ENCODE measurements around the gene SH3RF3.

DNA sequence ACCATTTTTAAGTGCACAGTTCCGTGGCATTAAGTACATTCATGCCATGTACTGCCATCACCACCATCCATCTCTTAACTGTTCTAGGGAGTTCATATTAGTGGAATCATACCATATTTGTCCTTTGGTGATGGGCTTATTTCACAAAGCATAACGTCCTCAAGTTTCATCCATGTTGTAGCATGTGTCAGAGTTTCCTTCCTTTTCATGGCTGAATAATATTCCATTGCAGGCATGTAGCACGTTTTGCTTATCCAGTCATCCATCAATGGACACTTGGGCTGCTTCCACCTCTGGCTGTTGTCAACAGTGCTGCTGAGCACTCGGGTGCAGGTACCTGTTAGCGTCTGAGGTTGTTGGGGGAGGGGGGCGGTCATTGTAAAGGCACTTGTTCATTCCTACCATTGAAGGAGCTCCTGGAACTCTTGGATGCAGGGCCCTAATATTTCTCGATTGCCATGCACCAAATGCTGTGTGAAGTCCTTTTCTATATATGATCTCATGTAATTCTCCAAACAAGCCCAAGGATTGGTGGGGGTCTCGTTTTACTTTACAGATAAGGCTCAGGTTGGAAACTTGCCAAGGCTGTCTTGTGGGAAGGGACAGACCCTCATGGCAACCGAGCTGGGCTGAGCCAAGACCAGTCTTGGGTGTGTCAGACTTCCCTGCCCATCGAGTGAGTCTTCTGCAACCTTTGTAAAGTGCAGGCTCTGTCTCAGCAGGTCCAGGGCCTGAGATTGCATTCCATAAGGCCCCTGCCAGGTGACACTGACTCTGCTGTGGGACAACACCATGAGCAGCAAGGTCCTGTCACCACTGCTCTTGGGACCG, 42.9 kb upstream of the SH3RF3 start:
- TF ChIP-seq, protein P1, sequence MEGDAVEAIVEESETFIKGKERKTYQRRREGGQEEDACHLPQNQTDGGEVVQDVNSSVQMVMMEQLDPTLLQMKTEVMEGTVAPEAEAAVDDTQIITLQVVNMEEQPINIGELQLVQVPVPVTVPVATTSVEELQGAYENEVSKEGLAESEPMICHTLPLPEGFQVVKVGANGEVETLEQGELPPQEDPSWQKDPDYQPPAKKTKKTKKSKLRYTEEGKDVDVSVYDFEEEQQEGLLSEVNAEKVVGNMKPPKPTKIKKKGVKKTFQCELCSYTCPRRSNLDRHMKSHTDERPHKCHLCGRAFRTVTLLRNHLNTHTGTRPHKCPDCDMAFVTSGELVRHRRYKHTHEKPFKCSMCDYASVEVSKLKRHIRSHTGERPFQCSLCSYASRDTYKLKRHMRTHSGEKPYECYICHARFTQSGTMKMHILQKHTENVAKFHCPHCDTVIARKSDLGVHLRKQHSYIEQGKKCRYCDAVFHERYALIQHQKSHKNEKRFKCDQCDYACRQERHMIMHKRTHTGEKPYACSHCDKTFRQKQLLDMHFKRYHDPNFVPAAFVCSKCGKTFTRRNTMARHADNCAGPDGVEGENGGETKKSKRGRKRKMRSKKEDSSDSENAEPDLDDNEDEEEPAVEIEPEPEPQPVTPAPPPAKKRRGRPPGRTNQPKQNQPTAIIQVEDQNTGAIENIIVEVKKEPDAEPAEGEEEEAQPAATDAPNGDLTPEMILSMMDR (IDR thresholded peaks at IDR 0.05) = no peak
- TF ChIP-seq, protein P2, sequence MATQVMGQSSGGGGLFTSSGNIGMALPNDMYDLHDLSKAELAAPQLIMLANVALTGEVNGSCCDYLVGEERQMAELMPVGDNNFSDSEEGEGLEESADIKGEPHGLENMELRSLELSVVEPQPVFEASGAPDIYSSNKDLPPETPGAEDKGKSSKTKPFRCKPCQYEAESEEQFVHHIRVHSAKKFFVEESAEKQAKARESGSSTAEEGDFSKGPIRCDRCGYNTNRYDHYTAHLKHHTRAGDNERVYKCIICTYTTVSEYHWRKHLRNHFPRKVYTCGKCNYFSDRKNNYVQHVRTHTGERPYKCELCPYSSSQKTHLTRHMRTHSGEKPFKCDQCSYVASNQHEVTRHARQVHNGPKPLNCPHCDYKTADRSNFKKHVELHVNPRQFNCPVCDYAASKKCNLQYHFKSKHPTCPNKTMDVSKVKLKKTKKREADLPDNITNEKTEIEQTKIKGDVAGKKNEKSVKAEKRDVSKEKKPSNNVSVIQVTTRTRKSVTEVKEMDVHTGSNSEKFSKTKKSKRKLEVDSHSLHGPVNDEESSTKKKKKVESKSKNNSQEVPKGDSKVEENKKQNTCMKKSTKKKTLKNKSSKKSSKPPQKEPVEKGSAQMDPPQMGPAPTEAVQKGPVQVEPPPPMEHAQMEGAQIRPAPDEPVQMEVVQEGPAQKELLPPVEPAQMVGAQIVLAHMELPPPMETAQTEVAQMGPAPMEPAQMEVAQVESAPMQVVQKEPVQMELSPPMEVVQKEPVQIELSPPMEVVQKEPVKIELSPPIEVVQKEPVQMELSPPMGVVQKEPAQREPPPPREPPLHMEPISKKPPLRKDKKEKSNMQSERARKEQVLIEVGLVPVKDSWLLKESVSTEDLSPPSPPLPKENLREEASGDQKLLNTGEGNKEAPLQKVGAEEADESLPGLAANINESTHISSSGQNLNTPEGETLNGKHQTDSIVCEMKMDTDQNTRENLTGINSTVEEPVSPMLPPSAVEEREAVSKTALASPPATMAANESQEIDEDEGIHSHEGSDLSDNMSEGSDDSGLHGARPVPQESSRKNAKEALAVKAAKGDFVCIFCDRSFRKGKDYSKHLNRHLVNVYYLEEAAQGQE (IDR thresholded peaks at IDR 0.05; ENCODE audit: insufficient read depth in 1 of 2, low read depth in 2 of 2, low read length in 1 of 2) = no peak
- no peak for TF ChIP-seq SIN3A (IDR thresholded peaks at IDR 0.05; ENCODE audit: borderline replicate concordance, insufficient read depth, low read depth, low read length)

Measured in Panc1 (cell line).